HG03139 (cell line): ENCODE results near the gene PSTPIP1.
A peak's percentile ranks its signal among the peaks of the same experiment; 100 is the strongest.

Experiments
- ATAC-seq: cut with Tn5 transposase; IDR thresholded peaks from one replicate; pipeline ENCODE4 v1.9.1; 2021; ENCODE audit not compliant: unreplicated experiment

The PSTPIP1 gene

DNA sequence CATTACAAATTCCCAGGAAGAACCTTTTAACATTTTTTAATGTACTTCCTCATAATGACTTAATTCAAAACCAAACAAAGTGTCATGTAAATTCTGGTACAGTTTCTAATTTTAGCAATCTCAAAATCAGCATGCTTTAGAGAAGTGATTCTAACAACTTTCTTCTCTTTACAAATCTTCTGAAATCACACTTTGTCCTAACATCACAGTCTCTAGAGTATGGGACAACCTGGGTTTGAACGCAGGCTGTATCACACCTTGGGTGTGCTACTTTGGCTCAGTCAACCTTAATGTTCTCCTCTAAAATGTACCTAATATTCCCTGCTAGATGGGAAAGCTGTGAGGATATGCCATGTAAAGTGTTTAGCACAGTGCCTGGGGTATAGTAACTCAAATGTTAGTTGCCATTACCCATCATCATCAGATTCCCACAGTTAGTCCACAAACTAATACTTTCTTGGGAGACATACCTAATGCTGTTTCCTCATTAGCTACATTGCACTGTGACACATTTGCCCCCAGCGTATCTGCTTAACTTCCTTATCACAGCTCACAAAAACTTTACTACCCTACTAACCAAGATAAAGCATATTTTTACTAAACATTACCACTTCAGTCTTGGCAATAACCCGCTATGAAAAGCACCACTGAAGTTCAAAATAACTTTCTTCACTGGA lies 72.9 kb downstream of the PSTPIP1 start:
- no peak for ATAC-seq

DNA sequence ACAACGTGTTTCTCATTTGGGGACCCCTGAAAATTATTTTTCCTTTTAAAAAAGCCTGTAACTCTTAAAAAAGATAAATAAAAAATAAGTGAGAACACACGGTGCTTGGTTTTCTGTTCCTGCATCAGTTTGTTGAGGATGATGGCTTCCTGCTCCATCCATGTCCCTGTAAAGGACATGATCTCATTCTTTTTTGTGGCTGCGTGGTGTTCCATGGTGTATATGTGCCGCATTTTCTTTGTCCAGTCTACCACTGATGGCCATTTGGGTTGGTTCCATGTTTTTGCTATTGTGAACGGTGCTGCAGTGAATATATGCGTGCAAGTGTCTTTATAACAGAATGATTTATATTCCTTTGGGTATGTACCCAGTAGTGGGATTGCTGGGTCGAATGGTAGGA lies 73.7 kb downstream of the PSTPIP1 start:
- no peak for ATAC-seq

DNA sequence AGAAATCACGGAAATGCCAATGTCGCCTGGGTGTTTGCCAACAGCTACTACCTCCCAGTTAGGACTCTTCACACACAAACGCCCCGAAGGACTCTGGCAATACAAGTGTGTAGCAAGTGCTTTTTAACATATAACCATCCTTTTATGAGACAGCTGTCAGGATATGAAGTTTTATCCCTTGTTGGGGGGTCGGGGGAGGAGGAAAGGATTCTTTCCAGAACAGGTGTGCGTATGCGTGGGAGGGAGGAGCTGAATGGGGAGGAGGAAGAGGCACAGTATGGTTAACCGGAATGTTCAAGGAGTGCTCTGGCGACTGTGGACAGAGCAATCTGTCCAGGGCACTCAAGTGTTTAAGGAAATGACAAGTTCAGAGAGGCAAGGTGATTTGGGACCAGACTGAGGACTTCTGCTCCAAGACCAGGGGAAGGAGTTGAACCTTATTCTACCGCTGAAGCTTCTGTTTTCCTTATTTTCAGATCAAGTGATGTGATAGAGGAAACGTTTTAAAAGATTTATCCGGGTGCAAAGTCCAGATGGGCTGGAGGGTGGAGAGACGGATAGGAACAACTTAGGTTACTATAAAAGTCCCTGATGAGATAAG lies 74.7 kb downstream of the PSTPIP1 start:
- ATAC-seq: no peak

DNA sequence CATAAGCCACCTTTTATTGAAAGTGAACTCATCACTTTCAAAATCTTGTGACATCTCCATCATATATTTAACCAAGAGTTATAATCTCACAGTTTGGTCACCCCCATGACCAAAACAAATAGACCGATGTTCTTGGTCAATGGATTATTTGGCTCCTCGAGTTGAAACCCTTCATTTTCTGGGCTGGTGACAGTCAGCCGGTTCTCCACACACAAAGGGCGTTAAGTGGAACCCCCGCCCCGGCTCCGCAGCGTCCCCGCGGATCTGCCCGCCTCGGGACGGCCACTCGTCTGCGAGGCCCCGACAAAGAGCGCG lies 75.2 kb downstream of the PSTPIP1 start:
- no peak for ATAC-seq

DNA sequence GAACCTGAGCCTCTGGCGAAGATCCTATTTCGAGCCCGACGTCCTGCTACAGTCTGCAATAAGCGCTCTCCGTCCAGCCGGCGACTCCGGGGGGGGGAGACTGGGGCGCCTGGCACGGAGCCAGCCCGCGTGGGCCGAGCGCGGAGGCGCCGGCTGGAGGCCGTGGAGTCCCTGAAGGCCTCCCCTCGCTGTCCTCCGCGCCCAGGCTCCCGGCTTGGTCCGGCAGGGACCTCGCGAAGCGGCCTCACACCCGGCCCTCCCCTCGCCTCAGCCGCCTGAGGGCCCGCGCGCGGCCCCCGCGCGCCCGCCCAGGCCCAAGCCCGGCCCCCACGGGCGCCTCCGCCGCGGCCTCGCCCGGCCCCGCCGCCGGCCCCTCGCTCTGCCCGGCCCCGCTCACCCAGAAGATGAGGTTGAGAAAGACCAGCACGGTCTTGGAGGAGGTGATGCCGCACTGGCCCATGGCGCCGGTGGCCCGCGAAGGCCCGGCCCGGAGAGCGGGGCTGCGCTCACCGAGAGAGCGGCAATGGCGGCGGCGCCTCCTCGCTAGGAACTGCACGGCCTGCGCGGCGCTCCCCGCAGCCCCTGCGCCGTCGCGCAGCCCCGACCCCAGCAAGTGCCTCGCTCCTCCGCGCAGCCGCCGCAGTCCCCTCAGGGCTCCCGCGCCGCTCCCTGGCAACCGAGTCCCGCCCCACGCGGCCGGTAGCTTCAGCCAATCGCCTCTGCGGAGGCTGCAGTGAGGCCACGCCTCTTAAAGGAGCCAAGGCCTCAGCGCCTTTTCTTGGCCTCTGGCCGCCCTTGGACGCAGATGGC lies 75.8 kb downstream of the PSTPIP1 start, which contains the start of gene TSPAN3:
Gene TSPAN3, minus strand, starts transcription at position 615 of the 810 bp plus-strand sequence. Its CDS starts 155 bp downstream, at position 460.
- ATAC-seq: peak; percentile 93

DNA sequence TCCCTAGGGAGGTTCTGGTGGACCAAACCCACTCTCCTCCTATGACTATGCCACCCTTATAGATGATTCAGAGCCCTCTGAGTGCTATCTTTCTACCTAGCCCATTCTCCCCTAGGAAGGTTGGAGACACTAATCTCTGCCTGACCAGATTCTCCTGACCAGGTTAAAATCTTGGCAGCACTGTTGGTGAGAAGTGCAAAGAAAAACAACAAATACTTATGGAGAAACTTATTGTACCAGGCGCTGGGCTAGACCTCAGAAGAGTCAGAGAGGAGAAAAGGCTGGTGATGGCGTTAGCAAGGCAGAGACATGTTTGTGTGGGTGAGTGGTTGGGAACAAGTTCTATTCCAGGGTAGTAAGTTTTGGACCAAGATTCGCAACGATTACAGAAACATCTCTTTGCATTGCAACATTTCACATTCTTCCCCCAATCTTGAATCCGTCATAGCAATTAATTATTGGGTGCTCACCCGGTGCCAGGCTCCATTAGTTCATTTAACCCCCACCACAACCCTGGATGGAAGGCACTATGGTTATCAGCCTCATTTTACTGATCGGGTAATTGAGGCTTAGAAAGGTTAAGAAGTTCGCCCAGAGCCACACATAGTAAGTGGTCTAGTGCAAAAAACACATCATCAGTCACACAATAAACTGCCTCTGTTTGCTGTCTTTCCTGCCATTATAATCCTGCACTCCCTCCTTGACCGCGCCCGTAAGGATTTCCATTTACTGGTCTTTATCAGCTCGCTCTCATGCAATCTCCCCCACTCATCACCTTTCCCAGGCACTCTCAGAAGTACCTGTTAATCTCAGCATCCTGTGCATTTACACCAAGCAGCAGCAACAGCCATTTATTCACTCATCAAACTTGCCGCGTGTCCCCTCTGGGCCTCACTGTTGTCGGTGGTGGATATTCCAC lies 76.6 kb downstream of the PSTPIP1 start:
- ATAC-seq: no peak

DNA sequence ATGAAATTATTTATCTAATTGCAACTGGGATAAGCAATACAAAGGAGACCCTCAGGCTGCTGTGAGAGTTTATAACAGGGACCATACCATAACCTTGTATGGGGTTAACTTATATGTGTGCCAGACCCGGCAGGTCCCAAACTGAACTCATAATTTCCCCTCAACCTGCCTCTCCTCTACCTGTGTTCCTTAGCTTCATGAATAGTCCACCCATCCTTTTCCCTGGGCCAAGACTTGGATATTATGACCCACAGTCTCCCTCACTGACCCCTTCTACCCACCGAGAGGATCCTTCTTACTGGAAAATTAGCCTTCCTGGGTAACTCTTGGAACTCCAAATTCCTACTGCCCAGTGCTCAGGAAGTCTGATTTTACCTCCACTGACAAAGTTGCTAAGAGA lies 79.4 kb downstream of the PSTPIP1 start:
- no peak for ATAC-seq

DNA sequence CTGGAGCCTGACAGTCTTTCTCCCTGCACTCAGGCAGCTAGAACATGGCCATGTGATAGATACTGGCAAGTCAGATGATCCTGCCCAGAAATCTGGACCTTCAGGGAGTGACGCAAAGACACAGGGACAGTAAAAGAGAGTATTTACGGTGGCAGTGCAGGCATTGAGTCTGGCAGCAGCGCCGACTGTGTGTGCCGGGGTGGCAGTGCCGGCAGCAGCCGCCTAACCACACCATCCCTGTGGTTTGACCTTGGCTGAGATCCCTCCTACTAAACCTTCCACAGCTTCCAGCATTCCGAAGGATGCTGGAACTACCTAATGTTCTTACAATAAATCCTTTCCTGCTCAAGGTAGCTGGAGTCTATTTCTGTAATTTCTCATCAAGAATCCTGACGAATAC lies 80.6 kb downstream of the PSTPIP1 start:
- no peak for ATAC-seq

DNA sequence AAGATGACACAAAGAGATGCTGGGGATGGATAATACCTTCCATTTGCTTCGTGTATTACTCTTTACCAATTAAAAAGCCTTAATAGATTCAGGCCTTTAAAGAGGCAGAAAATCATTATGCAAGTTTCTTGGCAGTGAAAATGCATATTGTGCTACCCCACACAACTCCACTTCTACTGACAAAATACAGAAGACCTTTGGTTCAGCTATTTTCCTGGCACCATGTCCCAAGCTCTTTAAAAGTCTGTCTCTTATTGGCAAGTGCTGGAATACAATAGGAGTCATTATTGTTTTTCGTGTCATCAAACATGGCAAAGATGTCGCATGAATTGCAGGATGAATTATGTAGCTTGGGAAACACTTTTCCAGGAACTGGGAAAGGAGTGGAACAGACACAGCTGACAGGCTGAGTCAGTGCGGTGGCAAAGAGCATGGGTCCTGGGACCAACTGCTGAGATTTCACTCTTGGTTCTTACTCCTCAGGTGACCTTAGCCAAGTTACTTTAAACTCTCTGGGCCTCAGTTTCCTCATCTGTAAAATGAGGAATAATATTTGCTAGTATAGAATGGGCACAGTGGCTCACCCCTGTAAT lies 81.5 kb downstream of the PSTPIP1 start:
- ATAC-seq: no peak

DNA sequence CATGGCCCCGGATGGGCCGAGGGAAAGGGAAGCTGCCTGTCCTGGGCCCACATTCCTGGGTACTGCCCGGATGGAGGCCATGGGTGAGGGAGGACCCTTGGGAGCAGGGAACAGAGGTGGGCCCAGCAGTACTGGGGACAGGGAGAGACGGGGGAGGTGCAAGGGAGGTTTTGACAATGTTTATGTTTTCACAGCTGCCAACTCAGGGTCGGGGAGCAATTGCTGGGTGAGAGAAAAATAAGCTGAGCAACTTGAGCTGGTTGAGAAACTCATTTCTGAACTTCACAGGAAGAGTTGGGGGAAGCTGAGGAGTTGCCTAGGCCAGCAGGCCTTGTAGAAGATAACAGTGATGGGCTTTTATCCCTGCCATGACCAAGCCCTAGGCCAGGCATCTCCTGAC lies 87.0 kb downstream of the PSTPIP1 start:
- no peak for ATAC-seq

DNA sequence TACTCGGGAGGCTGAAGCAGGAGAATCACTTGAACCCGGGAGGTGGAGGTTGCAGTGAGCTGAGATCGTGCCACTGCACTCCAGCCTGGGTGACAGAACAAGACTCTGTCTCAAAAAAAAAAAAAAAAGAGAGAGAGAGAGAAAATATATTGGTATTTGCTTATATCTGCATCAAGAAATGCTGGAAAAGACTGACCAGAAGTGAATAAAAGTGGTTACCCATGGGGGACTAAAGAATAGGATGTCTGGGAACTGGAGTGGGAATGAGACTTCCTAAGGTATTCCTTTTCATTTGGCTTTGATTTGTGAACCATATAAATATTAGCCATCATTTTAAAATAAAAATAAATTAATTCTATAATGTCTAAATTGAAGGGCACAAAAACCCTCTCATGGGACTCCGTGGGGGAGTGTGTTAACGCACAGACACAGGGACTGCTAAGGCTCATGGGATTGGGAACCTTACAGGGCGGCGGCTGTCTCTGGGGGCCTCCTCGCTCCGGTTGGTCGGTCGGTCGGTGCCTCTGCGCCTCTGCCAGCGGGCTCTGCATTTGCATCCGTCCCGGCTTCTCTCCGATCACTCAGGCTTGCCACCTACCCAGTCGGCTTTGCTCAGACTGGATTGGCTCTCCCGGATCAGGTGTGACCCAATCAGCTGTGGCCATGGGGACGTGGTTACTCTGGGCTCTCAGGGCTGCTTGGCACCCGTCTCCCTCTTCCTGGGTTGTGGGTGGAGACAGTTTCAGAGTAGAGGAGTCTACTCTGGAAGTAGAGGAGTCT lies 88.6 kb downstream of the PSTPIP1 start:
- peak; percentile 58 for ATAC-seq

DNA sequence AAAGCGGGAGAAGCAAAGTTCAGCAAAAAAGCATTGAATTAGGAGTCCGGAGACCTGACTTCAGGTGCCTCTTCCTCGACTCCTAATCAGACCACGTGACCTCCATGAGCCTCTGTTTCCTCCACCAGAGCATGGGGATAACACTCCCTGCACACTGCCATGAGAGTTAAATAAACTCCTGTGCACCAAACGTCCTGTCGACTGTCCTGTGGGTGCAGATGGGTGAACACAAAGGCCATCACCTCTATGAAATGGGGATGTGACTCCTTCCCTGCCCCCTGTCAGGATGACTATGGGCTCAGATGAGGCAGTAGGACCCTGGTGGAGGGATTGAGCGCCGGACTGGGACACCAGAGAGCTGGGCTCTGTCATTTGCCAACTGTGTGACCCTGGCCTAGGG lies 89.5 kb downstream of the PSTPIP1 start:
- ATAC-seq: no peak

DNA sequence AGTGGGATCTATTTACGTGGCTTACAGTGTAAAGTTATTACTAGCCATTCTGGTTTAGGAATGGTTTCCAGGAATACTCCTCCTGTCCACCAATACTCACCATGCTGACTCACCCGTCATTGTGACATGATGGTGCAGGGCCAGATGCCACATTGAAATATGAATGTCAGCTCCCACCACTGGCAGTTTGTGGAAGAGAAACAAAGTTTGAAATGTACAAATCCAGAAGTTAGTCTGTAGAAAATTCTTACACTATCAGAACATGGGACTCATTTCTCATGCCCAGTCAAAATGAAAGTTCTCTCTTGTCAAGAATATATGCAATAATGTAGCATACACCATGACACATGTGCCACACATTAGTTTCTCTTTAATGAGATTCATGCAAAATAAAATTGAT lies 90.4 kb downstream of the PSTPIP1 start:
- ATAC-seq: no peak
